PFSK-1 (cell line): ENCODE measurements around the gene SCAF4.

Experiments
- FOXP2 ChIP-seq: optimal IDR thresholded peaks from 2 replicates; pipeline ENCODE3; 2011; ENCODE audit warnings: borderline replicate concordance, control low read depth, inconsistent platforms; ENCODE audit not compliant: insufficient read depth; ENCODE audit errors: extremely low read length, extremely low read depth
- POLR2AphosphoS5 ChIP-seq: IDR thresholded peaks from 2 replicates; pipeline ENCODE4 v1.6.1; 2012; ENCODE audit warnings: low read depth, mild to moderate bottlenecking, control low read depth, low read length, moderate library complexity
- SIN3A ChIP-seq: IDR thresholded peaks from 2 replicates; pipeline ENCODE4 v1.6.1; 2012; ENCODE audit warnings: mild to moderate bottlenecking, low read length, moderate library complexity, borderline replicate concordance; ENCODE audit not compliant: insufficient read depth
- TAF1 ChIP-seq: IDR thresholded peaks from 2 replicates; pipeline ENCODE4 v1.6.1; 2012; ENCODE audit warnings: low read length, control low read depth, borderline replicate concordance; ENCODE audit not compliant: insufficient read depth
- TF ChIP-seq, protein P1 (sequence below), 2 experiments: IDR thresholded peaks; 2 replicates each; pipeline versions ENCODE4 v1.6.1 to v1.8.0; 2011 to 2012; ENCODE audit warnings: low read depth in 2 of 2, low read length in 2 of 2, control low read depth in 1 of 2, inconsistent platforms in 1 of 2, mild to moderate bottlenecking in 1 of 2, moderate library complexity in 1 of 2; ENCODE audit not compliant: insufficient read depth in 1 of 2

The SCAF4 gene

DNA sequence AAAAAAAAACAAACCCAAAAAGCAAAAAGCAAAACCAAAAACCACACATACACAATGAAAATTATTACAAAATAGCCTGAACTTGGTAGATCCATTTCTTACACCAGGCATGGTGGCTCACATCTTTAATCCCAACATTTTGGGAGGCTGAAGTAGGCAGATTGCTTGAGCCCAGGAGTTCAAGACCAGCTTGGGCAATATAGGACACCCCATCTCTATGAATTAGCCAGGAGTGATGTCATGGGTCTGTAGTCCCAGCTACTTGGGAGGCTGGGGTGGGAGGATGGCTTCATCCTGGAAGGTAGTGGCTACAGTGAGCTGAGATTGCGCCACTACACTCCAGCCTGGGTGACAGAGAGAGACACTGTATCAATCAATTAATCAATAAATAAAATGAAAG, 42.1 kb upstream of the SCAF4 start:
- no peak for TF ChIP-seq TAF1
- no peak for TF ChIP-seq POLR2AphosphoS5
- TF ChIP-seq, protein P1, sequence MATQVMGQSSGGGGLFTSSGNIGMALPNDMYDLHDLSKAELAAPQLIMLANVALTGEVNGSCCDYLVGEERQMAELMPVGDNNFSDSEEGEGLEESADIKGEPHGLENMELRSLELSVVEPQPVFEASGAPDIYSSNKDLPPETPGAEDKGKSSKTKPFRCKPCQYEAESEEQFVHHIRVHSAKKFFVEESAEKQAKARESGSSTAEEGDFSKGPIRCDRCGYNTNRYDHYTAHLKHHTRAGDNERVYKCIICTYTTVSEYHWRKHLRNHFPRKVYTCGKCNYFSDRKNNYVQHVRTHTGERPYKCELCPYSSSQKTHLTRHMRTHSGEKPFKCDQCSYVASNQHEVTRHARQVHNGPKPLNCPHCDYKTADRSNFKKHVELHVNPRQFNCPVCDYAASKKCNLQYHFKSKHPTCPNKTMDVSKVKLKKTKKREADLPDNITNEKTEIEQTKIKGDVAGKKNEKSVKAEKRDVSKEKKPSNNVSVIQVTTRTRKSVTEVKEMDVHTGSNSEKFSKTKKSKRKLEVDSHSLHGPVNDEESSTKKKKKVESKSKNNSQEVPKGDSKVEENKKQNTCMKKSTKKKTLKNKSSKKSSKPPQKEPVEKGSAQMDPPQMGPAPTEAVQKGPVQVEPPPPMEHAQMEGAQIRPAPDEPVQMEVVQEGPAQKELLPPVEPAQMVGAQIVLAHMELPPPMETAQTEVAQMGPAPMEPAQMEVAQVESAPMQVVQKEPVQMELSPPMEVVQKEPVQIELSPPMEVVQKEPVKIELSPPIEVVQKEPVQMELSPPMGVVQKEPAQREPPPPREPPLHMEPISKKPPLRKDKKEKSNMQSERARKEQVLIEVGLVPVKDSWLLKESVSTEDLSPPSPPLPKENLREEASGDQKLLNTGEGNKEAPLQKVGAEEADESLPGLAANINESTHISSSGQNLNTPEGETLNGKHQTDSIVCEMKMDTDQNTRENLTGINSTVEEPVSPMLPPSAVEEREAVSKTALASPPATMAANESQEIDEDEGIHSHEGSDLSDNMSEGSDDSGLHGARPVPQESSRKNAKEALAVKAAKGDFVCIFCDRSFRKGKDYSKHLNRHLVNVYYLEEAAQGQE (IDR thresholded peaks at IDR 0.05; ENCODE audit: insufficient read depth in 1 of 2, low read depth in 2 of 2, low read length in 2 of 2): no peak
- no peak for TF ChIP-seq FOXP2
- no peak for TF ChIP-seq SIN3A

DNA sequence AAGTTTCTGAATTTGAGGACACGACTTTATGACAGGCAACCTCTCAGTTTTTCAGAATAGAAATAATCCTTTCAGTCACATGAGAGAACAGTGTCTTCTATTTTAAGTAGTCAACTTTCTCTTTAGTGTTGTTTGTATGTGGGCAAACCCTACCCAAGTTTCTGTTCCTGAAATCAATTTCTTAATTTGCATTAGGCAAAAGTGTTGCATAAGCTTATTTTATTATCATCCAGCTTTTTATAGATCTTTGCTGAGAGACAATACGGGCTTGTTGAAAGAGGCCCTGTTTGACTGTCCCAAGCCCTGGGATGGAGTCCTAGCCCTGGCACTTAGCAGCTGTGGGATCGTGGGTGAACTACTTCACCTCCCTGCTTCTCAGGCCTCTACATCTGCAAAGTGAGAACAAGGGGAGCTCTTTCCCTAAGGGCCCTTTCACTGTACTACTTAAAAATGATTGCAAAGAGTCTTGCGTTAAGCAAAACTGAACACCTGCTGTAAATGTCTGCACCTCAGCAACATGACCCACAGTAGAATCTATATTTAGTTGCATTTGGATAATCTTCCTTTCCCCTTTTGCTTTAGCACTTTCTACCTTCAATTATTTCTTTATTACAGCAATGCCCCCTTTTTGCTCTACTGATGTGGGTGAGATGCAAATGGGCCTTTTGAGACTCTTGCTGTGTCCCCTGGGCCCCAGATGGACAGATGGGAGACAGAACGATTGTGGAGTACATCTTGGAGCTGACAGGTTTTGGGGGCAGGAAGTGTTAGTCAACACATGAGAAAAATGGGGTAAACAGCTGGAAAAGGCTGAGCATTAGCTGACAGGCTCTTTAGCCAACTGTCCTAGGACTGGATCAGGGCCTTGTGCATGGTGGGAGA, 41.0 kb upstream of the SCAF4 start:
- TF ChIP-seq TAF1 (no peak), SIN3A (no peak), FOXP2 (no peak), POLR2AphosphoS5 (no peak)
- TF ChIP-seq, protein P1 (IDR thresholded peaks at IDR 0.05; ENCODE audit: insufficient read depth in 1 of 2, low read depth in 2 of 2, low read length in 2 of 2): no peak

DNA sequence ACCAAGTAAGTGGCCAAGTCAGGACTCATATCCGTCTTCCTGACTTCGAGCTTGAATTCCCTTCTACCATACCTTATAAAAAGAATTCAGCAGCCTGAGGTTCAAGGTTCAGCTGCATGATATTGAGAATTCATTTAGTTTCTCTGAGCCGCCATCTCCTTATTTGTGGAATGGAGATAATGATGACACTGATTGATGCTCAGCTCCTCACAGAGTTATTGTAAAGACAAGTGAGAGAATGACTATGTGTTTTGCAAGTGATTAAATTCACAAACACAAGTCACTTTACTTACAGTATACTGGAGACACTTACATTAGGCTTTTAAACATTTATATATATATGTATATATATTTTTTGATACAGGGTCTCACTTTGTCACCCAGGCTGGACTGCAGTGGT, 39.8 kb upstream of the SCAF4 start:
- TF ChIP-seq SIN3A (no peak), TAF1 (no peak), FOXP2 (no peak), POLR2AphosphoS5 (no peak)
- TF ChIP-seq, protein P1 (IDR thresholded peaks at IDR 0.05; ENCODE audit: insufficient read depth in 1 of 2, low read depth in 2 of 2, low read length in 2 of 2): no peak

DNA sequence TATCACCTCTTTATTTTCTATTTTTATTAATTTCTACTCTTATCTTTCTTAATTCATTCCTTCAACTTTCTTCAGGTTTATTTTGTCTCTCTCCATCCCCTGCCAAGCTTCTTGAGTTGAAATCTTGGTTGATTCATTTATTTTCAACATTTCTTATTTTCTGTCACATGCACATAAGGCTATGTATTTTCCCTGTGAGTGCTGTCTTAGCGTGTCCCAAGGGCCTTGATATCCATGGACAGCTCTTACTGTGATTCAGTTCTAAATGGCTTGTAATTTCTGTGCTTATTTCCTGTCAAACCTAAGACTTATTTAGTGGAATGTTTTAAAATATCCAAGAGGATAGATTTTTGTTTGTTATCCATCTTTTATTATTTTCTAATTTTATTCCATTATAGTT, 36.8 kb upstream of the SCAF4 start:
- no peak for TF ChIP-seq FOXP2
- TF ChIP-seq, protein P1 (IDR thresholded peaks at IDR 0.05; ENCODE audit: insufficient read depth in 1 of 2, low read depth in 2 of 2, low read length in 2 of 2): no peak
- no peak for TF ChIP-seq POLR2AphosphoS5
- no peak for TF ChIP-seq TAF1
- no peak for TF ChIP-seq SIN3A
